HEK293 (cell line): ENCODE measurements around the gene SEC23B.

ENCODE experiments used
- KLF10 ChIP-seq: fragments of 450-650 bp; IDR thresholded peaks from 2 replicates; pipeline ENCODE4 v1.5.1; 2018; ENCODE audit warnings: missing biosample characterization, mild to moderate bottlenecking, missing genetic modification characterization
- KLF9 ChIP-seq: fragments of 450-650 bp; formaldehyde crosslinking; IDR thresholded peaks from 2 replicates; pipeline ENCODE4 v1.5.1; 2016; ENCODE audit warnings: missing biosample characterization, missing genetic modification characterization, low read depth
- ZBTB11 ChIP-seq: fragments of 450-650 bp; formaldehyde crosslinking; conservative IDR thresholded peaks from 2 replicates; pipeline ENCODE4 v1.5.1; 2016; ENCODE audit warnings: low read depth, missing biosample characterization, missing genetic modification characterization
- ZBTB17 ChIP-seq: fragments of 450-650 bp; formaldehyde crosslinking; IDR thresholded peaks from 2 replicates; pipeline ENCODE4 v1.5.1; 2016; ENCODE audit warnings: missing biosample characterization, missing genetic modification characterization
- ZBTB8A ChIP-seq: fragments of 450-650 bp; formaldehyde crosslinking; IDR thresholded peaks from 2 replicates; pipeline ENCODE4 v1.5.1; 2016; ENCODE audit warnings: missing biosample characterization, missing genetic modification characterization
- ZNF155 ChIP-seq: fragments of 450-650 bp; formaldehyde crosslinking; IDR thresholded peaks from 2 replicates; pipeline ENCODE4 v1.5.1; 2016; ENCODE audit warnings: missing biosample characterization, missing genetic modification characterization
- ZNF37A ChIP-seq: fragments of 450-650 bp; IDR thresholded peaks from 2 replicates; pipeline ENCODE4 v1.5.1; 2018; ENCODE audit warnings: missing biosample characterization, missing genetic modification characterization
- ZNF449 ChIP-seq: fragments of 450-650 bp; formaldehyde crosslinking; IDR thresholded peaks from 2 replicates; pipeline ENCODE4 v1.5.1; 2017; ENCODE audit warnings: missing biosample characterization, mild to moderate bottlenecking, missing genetic modification characterization, moderate library complexity
- ZNF501 ChIP-seq: fragments of 450-650 bp; formaldehyde crosslinking; IDR thresholded peaks from 2 replicates; pipeline ENCODE4 v1.5.1; 2016; ENCODE audit warnings: missing biosample characterization, missing genetic modification characterization
- TF ChIP-seq, protein P1 (sequence below): fragments of 450-650 bp; formaldehyde crosslinking; conservative IDR thresholded peaks from 2 replicates; pipeline ENCODE4 v1.5.1; 2016; ENCODE audit warnings: low read depth, missing biosample characterization, missing genetic modification characterization
- TF ChIP-seq, protein P2 (sequence below): fragments of 450-650 bp; formaldehyde crosslinking; IDR thresholded peaks from 2 replicates; pipeline ENCODE4 v1.5.1; 2016; ENCODE audit warnings: missing biosample characterization, missing genetic modification characterization
- TF ChIP-seq, protein P3 (sequence below): fragments of 450-650 bp; formaldehyde crosslinking; IDR thresholded peaks from 2 replicates; pipeline ENCODE4 v1.5.1; 2016; ENCODE audit warnings: missing biosample characterization, missing genetic modification characterization
- TF ChIP-seq, protein P4 (sequence below): fragments of 450-650 bp; formaldehyde crosslinking; IDR thresholded peaks from 2 replicates; pipeline ENCODE4 v1.5.1; 2016; ENCODE audit warnings: missing biosample characterization, missing genetic modification characterization

The SEC23B gene

GRCh38 chr20:18587665-18588573 is 80.2 kb downstream of the SEC23B start, which contains the start of gene DTD1 (continued):
- TF ChIP-seq, protein P1, sequence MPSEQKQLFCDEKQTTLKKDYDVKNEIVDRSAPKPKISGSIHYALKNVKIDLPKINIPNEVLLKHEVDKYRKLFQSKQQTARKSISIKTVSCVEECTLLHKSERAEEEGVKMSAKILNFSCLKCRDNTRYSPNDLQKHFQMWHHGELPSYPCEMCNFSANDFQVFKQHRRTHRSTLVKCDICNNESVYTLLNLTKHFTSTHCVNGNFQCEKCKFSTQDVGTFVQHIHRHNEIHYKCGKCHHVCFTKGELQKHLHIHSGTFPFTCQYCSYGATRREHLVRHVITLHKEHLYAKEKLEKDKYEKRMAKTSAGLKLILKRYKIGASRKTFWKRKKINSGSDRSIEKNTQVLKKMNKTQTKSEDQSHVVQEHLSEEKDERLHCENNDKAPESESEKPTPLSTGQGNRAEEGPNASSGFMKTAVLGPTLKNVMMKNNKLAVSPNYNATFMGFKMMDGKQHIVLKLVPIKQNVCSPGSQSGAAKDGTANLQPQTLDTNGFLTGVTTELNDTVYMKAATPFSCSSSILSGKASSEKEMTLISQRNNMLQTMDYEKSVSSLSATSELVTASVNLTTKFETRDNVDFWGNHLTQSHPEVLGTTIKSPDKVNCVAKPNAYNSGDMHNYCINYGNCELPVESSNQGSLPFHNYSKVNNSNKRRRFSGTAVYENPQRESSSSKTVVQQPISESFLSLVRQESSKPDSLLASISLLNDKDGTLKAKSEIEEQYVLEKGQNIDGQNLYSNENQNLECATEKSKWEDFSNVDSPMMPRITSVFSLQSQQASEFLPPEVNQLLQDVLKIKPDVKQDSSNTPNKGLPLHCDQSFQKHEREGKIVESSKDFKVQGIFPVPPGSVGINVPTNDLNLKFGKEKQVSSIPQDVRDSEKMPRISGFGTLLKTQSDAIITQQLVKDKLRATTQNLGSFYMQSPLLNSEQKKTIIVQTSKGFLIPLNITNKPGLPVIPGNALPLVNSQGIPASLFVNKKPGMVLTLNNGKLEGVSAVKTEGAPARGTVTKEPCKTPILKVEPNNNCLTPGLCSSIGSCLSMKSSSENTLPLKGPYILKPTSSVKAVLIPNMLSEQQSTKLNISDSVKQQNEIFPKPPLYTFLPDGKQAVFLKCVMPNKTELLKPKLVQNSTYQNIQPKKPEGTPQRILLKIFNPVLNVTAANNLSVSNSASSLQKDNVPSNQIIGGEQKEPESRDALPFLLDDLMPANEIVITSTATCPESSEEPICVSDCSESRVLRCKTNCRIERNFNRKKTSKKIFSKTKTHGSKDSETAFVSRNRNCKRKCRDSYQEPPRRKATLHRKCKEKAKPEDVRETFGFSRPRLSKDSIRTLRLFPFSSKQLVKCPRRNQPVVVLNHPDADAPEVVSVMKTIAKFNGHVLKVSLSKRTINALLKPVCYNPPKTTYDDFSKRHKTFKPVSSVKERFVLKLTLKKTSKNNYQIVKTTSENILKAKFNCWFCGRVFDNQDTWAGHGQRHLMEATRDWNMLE (tag by site-specific recombination): peak; percentile 39; the same call in 1 of the 2 replicates
- TF ChIP-seq ZNF449 (tag by site-specific recombination) (peak; percentile 98), KLF10 (tag by site-specific recombination) (peak; percentile 85), ZNF501 (tag by site-specific recombination) (no peak), ZBTB8A (tag by site-specific recombination) (peak; percentile 81), ZBTB11 (tag by site-specific recombination) (peak; percentile 98), ZNF155 (tag by site-specific recombination) (no peak), ZNF37A (tag by site-specific recombination) (0 out of 2 replicates have a peak, but pooled peaks have one; percentile 34), KLF9 (tag by site-specific recombination) (peak; percentile 100), ZBTB17 (tag by site-specific recombination) (peak; percentile 54)
- TF ChIP-seq, protein P2, sequence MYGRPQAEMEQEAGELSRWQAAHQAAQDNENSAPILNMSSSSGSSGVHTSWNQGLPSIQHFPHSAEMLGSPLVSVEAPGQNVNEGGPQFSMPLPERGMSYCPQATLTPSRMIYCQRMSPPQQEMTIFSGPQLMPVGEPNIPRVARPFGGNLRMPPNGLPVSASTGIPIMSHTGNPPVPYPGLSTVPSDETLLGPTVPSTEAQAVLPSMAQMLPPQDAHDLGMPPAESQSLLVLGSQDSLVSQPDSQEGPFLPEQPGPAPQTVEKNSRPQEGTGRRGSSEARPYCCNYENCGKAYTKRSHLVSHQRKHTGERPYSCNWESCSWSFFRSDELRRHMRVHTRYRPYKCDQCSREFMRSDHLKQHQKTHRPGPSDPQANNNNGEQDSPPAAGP (tag by site-specific recombination): peak; percentile 53; the same call in 1 of the 2 replicates
- TF ChIP-seq, protein P3, sequence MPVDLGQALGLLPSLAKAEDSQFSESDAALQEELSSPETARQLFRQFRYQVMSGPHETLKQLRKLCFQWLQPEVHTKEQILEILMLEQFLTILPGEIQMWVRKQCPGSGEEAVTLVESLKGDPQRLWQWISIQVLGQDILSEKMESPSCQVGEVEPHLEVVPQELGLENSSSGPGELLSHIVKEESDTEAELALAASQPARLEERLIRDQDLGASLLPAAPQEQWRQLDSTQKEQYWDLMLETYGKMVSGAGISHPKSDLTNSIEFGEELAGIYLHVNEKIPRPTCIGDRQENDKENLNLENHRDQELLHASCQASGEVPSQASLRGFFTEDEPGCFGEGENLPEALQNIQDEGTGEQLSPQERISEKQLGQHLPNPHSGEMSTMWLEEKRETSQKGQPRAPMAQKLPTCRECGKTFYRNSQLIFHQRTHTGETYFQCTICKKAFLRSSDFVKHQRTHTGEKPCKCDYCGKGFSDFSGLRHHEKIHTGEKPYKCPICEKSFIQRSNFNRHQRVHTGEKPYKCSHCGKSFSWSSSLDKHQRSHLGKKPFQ (tag by site-specific recombination): no peak
- TF ChIP-seq, protein P4, sequence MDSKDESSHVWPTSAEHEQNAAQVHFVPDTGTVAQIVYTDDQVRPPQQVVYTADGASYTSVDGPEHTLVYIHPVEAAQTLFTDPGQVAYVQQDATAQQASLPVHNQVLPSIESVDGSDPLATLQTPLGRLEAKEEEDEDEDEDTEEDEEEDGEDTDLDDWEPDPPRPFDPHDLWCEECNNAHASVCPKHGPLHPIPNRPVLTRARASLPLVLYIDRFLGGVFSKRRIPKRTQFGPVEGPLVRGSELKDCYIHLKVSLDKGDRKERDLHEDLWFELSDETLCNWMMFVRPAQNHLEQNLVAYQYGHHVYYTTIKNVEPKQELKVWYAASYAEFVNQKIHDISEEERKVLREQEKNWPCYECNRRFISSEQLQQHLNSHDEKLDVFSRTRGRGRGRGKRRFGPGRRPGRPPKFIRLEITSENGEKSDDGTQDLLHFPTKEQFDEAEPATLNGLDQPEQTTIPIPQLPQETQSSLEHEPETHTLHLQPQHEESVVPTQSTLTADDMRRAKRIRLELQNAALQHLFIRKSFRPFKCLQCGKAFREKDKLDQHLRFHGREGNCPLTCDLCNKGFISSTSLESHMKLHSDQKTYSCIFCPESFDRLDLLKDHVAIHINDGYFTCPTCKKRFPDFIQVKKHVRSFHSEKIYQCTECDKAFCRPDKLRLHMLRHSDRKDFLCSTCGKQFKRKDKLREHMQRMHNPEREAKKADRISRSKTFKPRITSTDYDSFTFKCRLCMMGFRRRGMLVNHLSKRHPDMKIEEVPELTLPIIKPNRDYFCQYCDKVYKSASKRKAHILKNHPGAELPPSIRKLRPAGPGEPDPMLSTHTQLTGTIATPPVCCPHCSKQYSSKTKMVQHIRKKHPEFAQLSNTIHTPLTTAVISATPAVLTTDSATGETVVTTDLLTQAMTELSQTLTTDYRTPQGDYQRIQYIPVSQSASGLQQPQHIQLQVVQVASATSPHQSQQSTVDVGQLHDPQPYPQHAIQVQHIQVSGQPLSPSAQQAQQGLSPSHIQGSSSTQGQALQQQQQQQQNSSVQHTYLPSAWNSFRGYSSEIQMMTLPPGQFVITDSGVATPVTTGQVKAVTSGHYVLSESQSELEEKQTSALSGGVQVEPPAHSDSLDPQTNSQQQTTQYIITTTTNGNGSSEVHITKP (tag by site-specific recombination): peak; percentile 57
